ENCODE results near the gene KEL. TPM values are rescaled to one million over a fixed set of nuclear protein-coding genes. Genes with fewer than 3 reads are reported as not detected.

The KEL gene
- total and polyA plus RNA-seq, 2 of the 4 experiments (the other 2 are of a cell fraction) = 0.03 TPM; not detected in 1

GRCh38 chr7:142913566-142913965 is 48.6 kb downstream of the KEL start:
- Histone ChIP-seq H3K79me1 (ENCODE audit: low read depth in 1 of 2, low read length in 2 of 2) (no peaks in the 10 kb centered on the region), H3K4me1 (ENCODE audit: control insufficient read depth, insufficient read depth, low read length) (no peaks in the 10 kb centered on the region), H2BK15ac (ENCODE audit: low read depth, low read length) (no peak overlapping the region), H2BK20ac (ENCODE audit: low read depth, low read length) (no peak overlapping the region), H3K9me1 (ENCODE audit: insufficient read depth, low read length) (no peaks in the 10 kb centered on the region), H3K4me3 (ENCODE audit: insufficient read depth, low read depth, low read length) (no peak overlapping the region), H4K91ac (ENCODE audit: insufficient read depth, low read depth, low read length) (no peak overlapping the region), H3K4me2 (ENCODE audit: low read depth, low read length) (no peak overlapping the region), H3K14ac (replicated peaks; ENCODE audit: low read depth, low read length) (no peak overlapping the region), H4K8ac (ENCODE audit: low read depth in 2 of 2, low read length in 2 of 2) (no peak overlapping the region), H2AFZ (replicated peaks; ENCODE audit: low read length, poor library complexity) (no peak overlapping the region), H2AK9ac (replicated peaks; ENCODE audit: low read depth, low read length, poor library complexity) (no peak overlapping the region), H3K56ac (ENCODE audit: extremely low read depth, insufficient read depth, low read length) (no peak overlapping the region), H2BK5ac (ENCODE audit: low read depth, low read length, poor library complexity, severe bottlenecking) (no peak overlapping the region), H3K27me3 (ENCODE audit: control insufficient read depth, insufficient read depth, low read length) (no peaks in the 10 kb centered on the region), H3K18ac (ENCODE audit: low read depth, low read length) (no peak overlapping the region), H3K36me3 (ENCODE audit: control insufficient read depth, insufficient read depth, low read length) (no peaks in the 10 kb centered on the region), H2AK5ac (ENCODE audit: low read depth, low read length) (no peak overlapping the region), H3K9me3 (ENCODE audit: control insufficient read depth, insufficient read depth, low read length) (peaks cover 2% of the 10 kb centered on the region; the same call in 1 of the 2 replicates), H3K23ac (ENCODE audit: low read depth, low read length) (no peak overlapping the region), H4K20me1 (ENCODE audit: insufficient read depth, low read length) (no peaks in the 10 kb centered on the region), H3K4ac (ENCODE audit: low read depth, low read length) (no peak overlapping the region), H3K9ac (ENCODE audit: low read depth, low read length) (no peak overlapping the region), H3K27ac (ENCODE audit: insufficient read depth, low read length) (no peak overlapping the region), H4K5ac (ENCODE audit: low read depth, low read length) (no peak overlapping the region), H2BK120ac (ENCODE audit: low read depth, low read length) (no peak overlapping the region)
- in situ Hi-C loops (cut with MboI; ENCODE audit: low sequenced_read_pairs) (no loop called here), intact Hi-C loops (cut with micrococcal nuclease) (no loop called here), dilution Hi-C loops (cut with HindIII; ENCODE audit: low sequenced_read_pairs, unreplicated experiment) (no loop called here)
- ATAC-seq (ENCODE audit: low read depth) (no peak), DNase-seq (no peak)
- WGBS, 2 experiments (ENCODE audit: extremely low coverage in 2 of 2, insufficient read length in 1 of 2) = no CpG with 5 or more reads among the region's 2 CpGs
- POLR2A ChIA-PET (ENCODE audit: unreplicated experiment) = no interaction called here
- no TSS peak for BruUV-seq (replicated peaks)
- no peak for TF ChIP-seq ELK1 (IDR thresholded peaks at IDR 0.05; ENCODE audit: borderline replicate concordance, low read depth, low read length)
- TF ChIP-seq MXI1 (IDR thresholded peaks at IDR 0.05; ENCODE audit: borderline replicate concordance, low read depth, low read length) = no peak
- TF ChIP-seq RAD21 (IDR thresholded peaks at IDR 0.05; ENCODE audit: low read length) = no peak
- TF ChIP-seq RFX5 (IDR thresholded peaks at IDR 0.05; ENCODE audit: low read depth, low read length) = no peak
- TF ChIP-seq CEBPB (IDR thresholded peaks at IDR 0.05; ENCODE audit: low read depth, low read length) = no peak
- no peak for TF ChIP-seq RCOR1 (IDR thresholded peaks at IDR 0.05; ENCODE audit: insufficient replicate concordance, low read length)
- TF ChIP-seq NFE2L2 (IDR thresholded peaks at IDR 0.05; ENCODE audit: low read depth, low read length) = no peak
- CTCF ChIA-PET = no interaction called here
